ENCODE data around the gene MAST2. TPM values are rescaled to one million over a fixed set of nuclear protein-coding genes. Genes with fewer than 3 reads are reported as not detected.
"Not testable (repeated sequence)": the region's sequence is repeated elsewhere in the genome, so short reads cannot be mapped to it uniquely, and the experiment has no call there.

MAST2 gene
- total and polyA plus RNA-seq, 9 of the 15 experiments (the other 6 are each of a cell fraction or from before 2014, with no cell fraction given): 0.73 to 32.0 (median 17.8) TPM

- H3K36me3 ChIP-seq (ENCODE audit: control insufficient read depth, insufficient read depth, low read length): peaks cover 28% of the 10 kb centered on the region; the same call in 2 of the 3 replicates
- no peaks in the 10 kb centered on the region for H3K9me3 ChIP-seq (replicated peaks; ENCODE audit: control insufficient read depth, insufficient read depth, low read depth, low read length)
- no peak overlapping the region for H3K4me3 ChIP-seq
- no peak for TF ChIP-seq MCM5 (IDR thresholded peaks at IDR 0.05; ENCODE audit: low read depth)
- no peak for TF ChIP-seq DDX20 (tag; IDR thresholded peaks at IDR 0.05; ENCODE audit: low read depth)
- no peak for TF ChIP-seq HMBOX1 (IDR thresholded peaks at IDR 0.05)
- no peak for TF ChIP-seq NR1H2 (CRISPR knock-in tag; IDR thresholded peaks at IDR 0.05)
- peak; percentile 50; the same call in 1 of the 2 replicates for TF ChIP-seq SPI1 (IDR thresholded peaks at IDR 0.05; ENCODE audit: borderline replicate concordance, low read depth, low read length)
- TF ChIP-seq RBM22 (IDR thresholded peaks at IDR 0.05; ENCODE audit: low read depth, low read length, poor library complexity, severe bottlenecking): no peak
- H3K27me3 ChIP-seq (ENCODE audit: control insufficient read depth in 2 of 2, insufficient read depth in 2 of 2, low read length in 2 of 2): no peaks in the 10 kb centered on the region
- no peaks in the 10 kb centered on the region for H4K20me1 ChIP-seq (replicated peaks; ENCODE audit: control insufficient read depth, insufficient read depth, low read length)
- H3K9ac ChIP-seq (ENCODE audit: insufficient read depth in 1 of 2, low read depth in 2 of 2, low read length in 2 of 2): no peak overlapping the region
- 60% methylated on average over 3 of the region's 3 CpGs for WGBS (ENCODE audit: insufficient coverage, low coverage, missing lambda C conversion rate)
- POLR2A ChIA-PET: no interaction called here
- in situ Hi-C loops (cut with MboI) (no loop called here), intact Hi-C loops (cut with micrococcal nuclease) (no loop called here)
- no peaks in the 10 kb centered on the region for H3K9me1 ChIP-seq (ENCODE audit: control insufficient read depth, insufficient read depth, low read length)
- ATAC-seq: no peak
- no peak for DNase-seq (ENCODE audit: extremely low read depth in 1 of 4, low spot score in 3 of 4)
- H2AFZ ChIP-seq (ENCODE audit: low read depth, low read length): no peak overlapping the region
- no peak overlapping the region for H3K4me2 ChIP-seq (ENCODE audit: insufficient read depth, low read length)
- H3K27ac ChIP-seq (ENCODE audit: extremely low read depth, low read depth, low read length): no peak overlapping the region
- BruUV-seq (replicated peaks): no TSS peak
- CTCF ChIA-PET (ENCODE audit: low intra/inter-chr PET ratio): no interaction called here
- FAIRE-seq: no peak
- H3K79me2 ChIP-seq (ENCODE audit: control insufficient read depth, insufficient read depth, low read length): no peaks in the 10 kb centered on the region
- no peaks in the 10 kb centered on the region; a peak in 2 of 5 replicates for H3K4me1 ChIP-seq (replicated peaks in 1 of 2; ENCODE audit: control insufficient read depth in 2 of 2, insufficient read depth in 2 of 2, low read length in 2 of 2)
Measured at GRCh38 chr1:45836451-45836850, 33.0 kb downstream of the MAST2 start.

- H3K4me3 ChIP-seq; H3K27me3 ChIP-seq (ENCODE audit: control insufficient read depth in 2 of 2, insufficient read depth in 2 of 2, low read length in 2 of 2); H4K20me1 ChIP-seq (replicated peaks; ENCODE audit: control insufficient read depth, insufficient read depth, low read length); H3K79me2 ChIP-seq (ENCODE audit: control insufficient read depth, insufficient read depth, low read length); H3K27ac ChIP-seq (ENCODE audit: extremely low read depth, low read depth, low read length); H3K4me2 ChIP-seq (ENCODE audit: insufficient read depth, low read length); H3K9me1 ChIP-seq (ENCODE audit: control insufficient read depth, insufficient read depth, low read length); CTCF ChIA-PET (ENCODE audit: low intra/inter-chr PET ratio); H3K4me1 ChIP-seq (replicated peaks in 1 of 2; ENCODE audit: control insufficient read depth in 2 of 2, insufficient read depth in 2 of 2, low read length in 2 of 2); intact Hi-C loops (cut with micrococcal nuclease); POLR2A ChIA-PET; ATAC-seq; BruUV-seq (replicated peaks); in situ Hi-C loops (cut with MboI); H3K9ac ChIP-seq (ENCODE audit: insufficient read depth in 1 of 2, low read depth in 2 of 2, low read length in 2 of 2); H2AFZ ChIP-seq (ENCODE audit: low read depth, low read length); FAIRE-seq; DNase-seq (ENCODE audit: extremely low read depth in 1 of 4, low spot score in 3 of 4); H3K9me3 ChIP-seq (replicated peaks; ENCODE audit: control insufficient read depth, insufficient read depth, low read depth, low read length): not testable (repeated sequence)
- peaks cover 26% of the 10 kb centered on the region; the same call in 2 of the 3 replicates for H3K36me3 ChIP-seq (ENCODE audit: control insufficient read depth, insufficient read depth, low read length)
- 87% methylated on average over 7 of the region's 7 CpGs for WGBS (ENCODE audit: insufficient coverage, low coverage, missing lambda C conversion rate)
Measured at GRCh38 chr1:45836861-45837260, 33.4 kb downstream of the MAST2 start.
